Suprapubic skin (tissue), 4 donors: ENCODE results near the gene OSCP1. TPM values are rescaled to one million over a fixed set of nuclear protein-coding genes. Genes with fewer than 3 reads are reported as not detected.

Experiments used
- DNase-seq, 2 donors: peaks; one replicate each; pipeline ENCODE4 v3.0.0-alpha.2; 2019; ENCODE audit warnings: low spot score in 2 of 2
- H3K27ac ChIP-seq: fragments of 200-600 bp; sonication (generic); one replicate; pipeline ENCODE4 v1.5.1; 2019
- H3K27me3 ChIP-seq: fragments of 200-600 bp; sonication (generic); one replicate; pipeline ENCODE4 v1.5.1; 2019
- H3K36me3 ChIP-seq: fragments of 200-600 bp; sonication (generic); one replicate; pipeline ENCODE4 v1.5.1; 2019
- H3K4me1 ChIP-seq: fragments of 200-600 bp; sonication (generic); one replicate; pipeline ENCODE4 v1.5.1; 2019
- H3K4me3 ChIP-seq: fragments of 200-600 bp; sonication (generic); one replicate; pipeline ENCODE4 v1.5.1; 2019; ENCODE audit warnings: mild to moderate bottlenecking
- H3K9me3 ChIP-seq: fragments of 200-600 bp; sonication (generic); one replicate; pipeline ENCODE4 v1.5.1; 2019
- CTCF ChIP-seq, 2 donors: fragments of 200-600 bp in 1 of 2; fragments of 450-650 bp in 1 of 2; sonication (generic) in 1 of 2; IDR thresholded peaks; one replicate each; pipeline ENCODE4 v1.5.1; 2016 to 2019; ENCODE audit warnings: antibody characterized with exemption in 2 of 2, mild to moderate bottlenecking in 1 of 2, moderate library complexity in 1 of 2
- EP300 ChIP-seq: sonication (generic); formaldehyde crosslinking; IDR thresholded peaks from one replicate; pipeline ENCODE4 v1.6.1; 2017; ENCODE audit warnings: antibody characterized with exemption
- POLR2A ChIP-seq, 2 donors: fragments of 450-650 bp; IDR thresholded peaks; one replicate each; pipeline ENCODE4 v1.6.1; 2017; ENCODE audit warnings: antibody characterized with exemption in 2 of 2, mild to moderate bottlenecking in 2 of 2, moderate library complexity in 2 of 2
- POLR2AphosphoS5 ChIP-seq, 3 donors: sonication (generic); formaldehyde crosslinking; IDR thresholded peaks; one replicate each; pipeline ENCODE4 v1.6.1; 2017; ENCODE audit warnings: antibody characterized with exemption in 3 of 3
- WGBS: methylation state at CpG from one replicate; pipeline ENCODE4 v1.1.5; 2018; 5-methylcytosine and 5-hydroxymethylcytosine counted together
- total RNA-seq, 4 donors: library from RNA; depleted of rRNA; stranded (reverse); fragments of >200 nt; gene quantifications; one replicate each; pipeline ENCODE4 v1.1.0, GENCODE V29; 2016

The OSCP1 gene
- total RNA-seq, 4 donors from 2014 or later, result 3.8 to 15.4 (median 7.9) TPM

GRCh38 chr1:36391271-36391670 lies 59.0 kb downstream of the OSCP1 start:
- H3K36me3 ChIP-seq, result peaks cover 38% of the 10 kb centered on the region
- TF ChIP-seq POLR2AphosphoS5 (IDR thresholded peaks at IDR 0.05), result no peak
- peaks cover 19% of the 10 kb centered on the region for H3K4me1 ChIP-seq
- no peak overlapping the region for H3K27ac ChIP-seq
- no peaks in the 10 kb centered on the region for H3K9me3 ChIP-seq
- WGBS, result 90% methylated on average over 8 of the region's 8 CpGs
- H3K4me3 ChIP-seq, result no peak overlapping the region
- no peaks in the 10 kb centered on the region for H3K27me3 ChIP-seq
- DNase-seq, result no peak

GRCh38 chr1:36390411-36390810 lies 59.8 kb downstream of the OSCP1 start:
- Histone ChIP-seq H3K4me1 (peaks cover 17% of the 10 kb centered on the region), H3K27me3 (no peaks in the 10 kb centered on the region), H3K9me3 (no peaks in the 10 kb centered on the region), H3K27ac (no peak overlapping the region), H3K4me3 (no peak overlapping the region), H3K36me3 (peaks cover 38% of the 10 kb centered on the region)
- TF ChIP-seq EP300, result no peak
- WGBS, result 84% methylated on average over 2 of the region's 2 CpGs
- no peak for DNase-seq

GRCh38 chr1:36389999-36390398 lies 60.3 kb downstream of the OSCP1 start:
- peaks cover 18% of the 10 kb centered on the region for H3K4me1 ChIP-seq
- no peak for TF ChIP-seq POLR2AphosphoS5 (IDR thresholded peaks at IDR 0.05)
- no peak for TF ChIP-seq CTCF (IDR thresholded peaks at IDR 0.05)
- no peak for TF ChIP-seq POLR2A (IDR thresholded peaks at IDR 0.05)
- TF ChIP-seq EP300, result no peak
- H3K27ac ChIP-seq, result no peak overlapping the region
- H3K36me3 ChIP-seq, result peaks cover 38% of the 10 kb centered on the region
- no peak overlapping the region for H3K4me3 ChIP-seq
- no peaks in the 10 kb centered on the region for H3K27me3 ChIP-seq
- WGBS, result 95% methylated on average over 1 of the region's 1 CpG
- no peak for DNase-seq
- no peaks in the 10 kb centered on the region for H3K9me3 ChIP-seq

- DNase-seq, result no peak
- peaks cover 26% of the 10 kb centered on the region for H3K4me1 ChIP-seq
- no peak overlapping the region for H3K4me3 ChIP-seq
- no peak for TF ChIP-seq POLR2AphosphoS5 (IDR thresholded peaks at IDR 0.05)
- TF ChIP-seq POLR2A (IDR thresholded peaks at IDR 0.05), result no peak
- TF ChIP-seq CTCF (IDR thresholded peaks at IDR 0.05), result no peak
- TF ChIP-seq EP300, result no peak
- WGBS, result 91% methylated on average over 2 of the region's 2 CpGs
- H3K9me3 ChIP-seq, result no peaks in the 10 kb centered on the region
- peak overlapping the region; percentile 99 for H3K27ac ChIP-seq
- H3K27me3 ChIP-seq, result no peaks in the 10 kb centered on the region
- H3K36me3 ChIP-seq, result peaks cover 38% of the 10 kb centered on the region
Observed at GRCh38 chr1:36389261-36389660, 61.0 kb downstream of the OSCP1 start.

- 30% methylated on average over 10 of the region's 10 CpGs for WGBS
- no peak for TF ChIP-seq POLR2AphosphoS5 (IDR thresholded peaks at IDR 0.05)
- no peak for TF ChIP-seq EP300
- TF ChIP-seq POLR2A (IDR thresholded peaks at IDR 0.05), result no peak
- TF ChIP-seq CTCF (IDR thresholded peaks at IDR 0.05), result no peak
- Histone ChIP-seq H3K27ac (peak overlapping the region; percentile 99), H3K4me1 (peaks cover 38% of the 10 kb centered on the region), H3K9me3 (no peaks in the 10 kb centered on the region), H3K36me3 (peaks cover 22% of the 10 kb centered on the region), H3K4me3 (peak overlapping the region; percentile 98), H3K27me3 (no peaks in the 10 kb centered on the region)
- DNase-seq, result no peak
Observed at GRCh38 chr1:36387141-36387949, 62.9 kb downstream of the OSCP1 start.

GRCh38 chr1:36386265-36387140 lies 63.7 kb downstream of the OSCP1 start:
- H3K4me3 ChIP-seq, result peak overlapping the region; percentile 98
- H3K4me1 ChIP-seq, result peaks cover 38% of the 10 kb centered on the region
- peak; percentile 96 to 97 for DNase-seq
- WGBS, result 0% methylated on average over 8 of the region's 14 CpGs
- no peaks in the 10 kb centered on the region for H3K9me3 ChIP-seq
- TF ChIP-seq POLR2AphosphoS5 (IDR thresholded peaks at IDR 0.05) (peak; percentile 85 to 97 (median 97)), CTCF (IDR thresholded peaks at IDR 0.05) (no peak), EP300 (peak; percentile 49), POLR2A (IDR thresholded peaks at IDR 0.05) (peak in 1 of 2 donors; percentile 70)
- no peaks in the 10 kb centered on the region for H3K27me3 ChIP-seq
- H3K27ac ChIP-seq, result peak overlapping the region; percentile 99
- H3K36me3 ChIP-seq, result peaks cover 15% of the 10 kb centered on the region
